Measurements from ENCODE around the gene EWSR1. TPM values are rescaled to one million over a fixed set of nuclear protein-coding genes. Genes with fewer than 3 reads are reported as not detected.

EWSR1 gene
- total RNA-seq, 1 donor from 2014 or later, result 281 TPM

DNA sequence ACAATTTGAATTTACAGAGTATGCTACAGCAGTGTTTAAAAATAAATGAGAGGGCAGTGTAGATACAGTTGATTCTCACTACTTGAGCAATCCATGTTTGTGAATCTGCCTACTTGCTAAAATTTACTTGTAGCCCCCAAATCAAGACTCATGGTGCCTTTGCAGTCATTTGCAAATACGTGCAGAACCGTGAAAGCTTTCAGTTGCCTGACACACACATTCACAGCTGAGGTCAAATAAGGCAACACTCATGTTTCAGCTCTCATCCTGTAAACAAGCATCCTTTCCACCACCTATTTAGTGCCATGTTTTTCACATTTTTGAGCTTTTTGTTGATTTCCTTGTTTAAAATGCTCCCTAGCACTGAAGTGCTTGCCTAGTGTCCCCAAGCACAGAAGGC, 80.0 kb downstream of the EWSR1 start:
- Histone ChIP-seq H3K27ac (no peak overlapping the region), H3K36me3 (no peaks in the 10 kb centered on the region), H3K79me2 (ENCODE audit: low read depth) (no peaks in the 10 kb centered on the region), H3K9me3 (ENCODE audit: low read depth) (no peaks in the 10 kb centered on the region), H2AFZ (replicated peaks) (no peak overlapping the region), H3K4me3 (no peak overlapping the region), H3K4me2 (no peak overlapping the region), H3K4me1 (peaks cover 6% of the 10 kb centered on the region), H3K9ac (no peak overlapping the region), H4K20me1 (ENCODE audit: low read depth) (peaks cover 9% of the 10 kb centered on the region), H3F3A (ENCODE audit: low read depth) (no peaks in the 10 kb centered on the region), H3K27me3 (no peaks in the 10 kb centered on the region)
- DNase-seq (ENCODE audit: low spot score), result no peak
- Mint-ChIP-seq H3K4me1 (peaks cover 10% of the 10 kb centered on the region), H3K27ac (no peak overlapping the region), H3K4me3 (no peak overlapping the region), H3K27me3 (ENCODE audit: insufficient read depth, low read depth) (peaks cover 4% of the 10 kb centered on the region), H3K9me3 (no peaks in the 10 kb centered on the region), H3K36me3 (peaks cover 17% of the 10 kb centered on the region)
- TF ChIP-seq EZH2 (IDR thresholded peaks at IDR 0.05), result no peak
- TF ChIP-seq EZH2phosphoT487 (IDR thresholded peaks at IDR 0.05), result no peak
- TF ChIP-seq, protein P1, sequence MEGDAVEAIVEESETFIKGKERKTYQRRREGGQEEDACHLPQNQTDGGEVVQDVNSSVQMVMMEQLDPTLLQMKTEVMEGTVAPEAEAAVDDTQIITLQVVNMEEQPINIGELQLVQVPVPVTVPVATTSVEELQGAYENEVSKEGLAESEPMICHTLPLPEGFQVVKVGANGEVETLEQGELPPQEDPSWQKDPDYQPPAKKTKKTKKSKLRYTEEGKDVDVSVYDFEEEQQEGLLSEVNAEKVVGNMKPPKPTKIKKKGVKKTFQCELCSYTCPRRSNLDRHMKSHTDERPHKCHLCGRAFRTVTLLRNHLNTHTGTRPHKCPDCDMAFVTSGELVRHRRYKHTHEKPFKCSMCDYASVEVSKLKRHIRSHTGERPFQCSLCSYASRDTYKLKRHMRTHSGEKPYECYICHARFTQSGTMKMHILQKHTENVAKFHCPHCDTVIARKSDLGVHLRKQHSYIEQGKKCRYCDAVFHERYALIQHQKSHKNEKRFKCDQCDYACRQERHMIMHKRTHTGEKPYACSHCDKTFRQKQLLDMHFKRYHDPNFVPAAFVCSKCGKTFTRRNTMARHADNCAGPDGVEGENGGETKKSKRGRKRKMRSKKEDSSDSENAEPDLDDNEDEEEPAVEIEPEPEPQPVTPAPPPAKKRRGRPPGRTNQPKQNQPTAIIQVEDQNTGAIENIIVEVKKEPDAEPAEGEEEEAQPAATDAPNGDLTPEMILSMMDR (IDR thresholded peaks at IDR 0.05), result no peak

DNA sequence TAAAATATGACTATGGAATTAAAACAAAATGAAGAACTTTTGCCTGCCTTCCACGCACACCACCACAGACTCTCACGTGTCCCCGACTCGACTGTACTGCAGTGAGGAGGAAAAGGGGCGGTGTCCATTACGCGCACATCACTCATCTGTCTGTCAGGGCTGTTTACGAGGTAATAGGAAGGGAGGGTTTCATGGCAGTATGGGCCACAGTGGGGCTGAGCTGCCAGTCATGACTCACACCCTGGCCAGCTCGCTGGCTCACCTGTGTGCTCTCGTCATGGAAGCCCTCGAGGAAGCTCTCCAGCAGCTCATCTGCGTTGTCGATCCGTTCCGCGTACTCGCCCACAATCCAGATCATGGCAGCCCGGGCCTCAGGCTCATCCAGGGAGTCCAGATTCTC, 80.9 kb downstream of the EWSR1 start:
- TF ChIP-seq EZH2 (IDR thresholded peaks at IDR 0.05) (no peak), EZH2phosphoT487 (IDR thresholded peaks at IDR 0.05) (no peak)
- TF ChIP-seq, protein P1 (IDR thresholded peaks at IDR 0.05), result no peak
- no peak for DNase-seq (ENCODE audit: low spot score)
- Mint-ChIP-seq H3K4me3 (no peak overlapping the region), H3K36me3 (peaks cover 19% of the 10 kb centered on the region), H3K4me1 (peaks cover 9% of the 10 kb centered on the region), H3K9me3 (no peaks in the 10 kb centered on the region), H3K27ac (no peak overlapping the region), H3K27me3 (ENCODE audit: insufficient read depth, low read depth) (peaks cover 3% of the 10 kb centered on the region)
- Histone ChIP-seq H4K20me1 (ENCODE audit: low read depth) (peaks cover 9% of the 10 kb centered on the region), H3K4me1 (peaks cover 6% of the 10 kb centered on the region), H3K9me3 (ENCODE audit: low read depth) (no peaks in the 10 kb centered on the region), H2AFZ (replicated peaks) (no peak overlapping the region), H3K4me3 (no peak overlapping the region), H3K27ac (no peak overlapping the region), H3F3A (ENCODE audit: low read depth) (no peaks in the 10 kb centered on the region), H3K79me2 (ENCODE audit: low read depth) (no peaks in the 10 kb centered on the region), H3K9ac (no peak overlapping the region), H3K4me2 (no peak overlapping the region), H3K27me3 (no peaks in the 10 kb centered on the region), H3K36me3 (no peaks in the 10 kb centered on the region)

Small RNA genes within 50 kb of the gene (microRNA-seq; reads per million reads assigned to microRNA genes)
- gene MIR3653, result 1.6 reads per million

Small RNA genes within 50 kb of the gene (small RNA-seq; reads per million reads assigned to genes)
- not detected for gene MIR3653

Other genes starting within 250 kb of the EWSR1 start
- not detected in 2 replicates for gene C22orf31, start 206.4 kb upstream of the EWSR1 start, total RNA-seq (ENCODE audit: low replicate concordance)
- 1.4 and 1.9 TPM in 2 replicates for gene KREMEN1, start 195.2 kb upstream of the EWSR1 start, total RNA-seq (ENCODE audit: low replicate concordance)
- gene EMID1, start 62.4 kb upstream of the EWSR1 start, total RNA-seq (ENCODE audit: low replicate concordance), result 6.7 and 17.7 TPM in 2 replicates
- gene RHBDD3, start 287 bp upstream of the EWSR1 start, total RNA-seq (ENCODE audit: low replicate concordance), result 16.3 and 78.8 TPM in 2 replicates
- 0.95 and 5.1 TPM in 2 replicates for gene GAS2L1, start 38.4 kb downstream of the EWSR1 start, total RNA-seq (ENCODE audit: low replicate concordance)
- 0.09 and 0.26 TPM in 2 replicates for gene RASL10A, start 47.4 kb downstream of the EWSR1 start, total RNA-seq (ENCODE audit: low replicate concordance)
- 34.7 and 57.0 TPM in 2 replicates for gene AP1B1, start 120.3 kb downstream of the EWSR1 start, total RNA-seq (ENCODE audit: low replicate concordance)
- not detected in 2 replicates for gene RFPL1, start 170.3 kb downstream of the EWSR1 start, total RNA-seq (ENCODE audit: low replicate concordance)
- 0.31 and 0.43 TPM in 2 replicates for gene NEFH, start 211.9 kb downstream of the EWSR1 start, total RNA-seq (ENCODE audit: low replicate concordance)